GM04504 (cell line): ENCODE results near the gene BMP7.

ENCODE experiments used
- DNase-seq: peaks from one replicate; pipeline ENCODE4 v3.0.0-alpha.2; 2012; ENCODE audit warnings: low read depth

The BMP7 gene

GRCh38 chr20:57124800-57125517, 141.5 kb downstream of the BMP7 start:
- DNase-seq: no peak

DNA sequence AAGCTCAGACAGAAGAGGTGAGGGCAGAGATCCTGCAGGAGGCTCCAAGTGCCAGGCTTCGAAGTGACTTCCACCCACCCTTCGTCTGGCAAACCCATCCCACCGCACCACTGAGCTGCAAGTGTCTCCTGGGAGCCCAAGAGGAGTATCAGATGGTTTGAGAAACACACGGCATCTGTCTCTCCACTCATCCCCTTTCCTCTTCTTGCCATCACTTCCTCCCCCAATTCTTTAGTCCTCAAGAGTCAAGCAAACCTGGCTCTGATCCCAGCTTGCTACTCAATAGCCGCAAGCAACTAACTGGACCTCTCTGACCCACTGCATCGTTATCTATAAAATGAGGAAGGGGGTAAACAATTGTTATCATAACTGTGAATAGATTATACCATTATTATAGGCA, 142.1 kb downstream of the BMP7 start:
- DNase-seq: no peak

- DNase-seq: no peak
Measured at GRCh38 chr20:57123504-57123903, 142.9 kb downstream of the BMP7 start.

GRCh38 chr20:57122536-57123489, 143.6 kb downstream of the BMP7 start:
- DNase-seq: no peak

DNA sequence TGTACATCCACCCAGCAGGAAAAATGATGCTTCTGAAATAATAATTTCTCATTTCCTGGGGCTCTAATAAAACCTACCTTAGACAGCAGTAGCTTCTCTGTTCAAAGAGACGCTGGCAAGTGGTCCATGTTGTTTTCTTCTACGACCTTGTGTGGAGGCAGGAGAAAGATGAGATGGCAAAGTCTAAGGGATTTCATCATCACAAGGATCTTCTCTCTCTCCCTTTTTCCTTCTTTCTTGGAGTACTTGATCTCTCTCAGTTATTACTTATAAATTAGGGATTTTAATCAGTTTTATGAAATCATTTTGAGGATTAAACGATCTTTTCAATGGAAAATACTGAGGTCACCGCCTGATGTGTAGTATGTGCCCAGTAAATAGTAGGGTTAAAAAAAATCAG, 147.5 kb downstream of the BMP7 start:
- no peak for DNase-seq
